Measurements from ENCODE around the gene LOC101059915.
A peak's percentile ranks its signal among the peaks of the same experiment; 100 is the strongest.

LOC101059915 gene

GRCh38 chrX:71667328-71668247, at the start of gene LOC101059915:
TSS of gene LOC101059915 (plus strand) at chrX:71667546.
- no peak for DNase-seq

GRCh38 chrX:71617742-71618141, 49.6 kb upstream of the LOC101059915 start:
- DNase-seq = no peak

GRCh38 chrX:71618303-71618721, 49.0 kb upstream of the LOC101059915 start, which contains the start of gene CXCR3:
TSS of gene CXCR3 (minus strand) at chrX:71618511. CDS start at chrX:71618449, 62 bp downstream.
- DNase-seq = peak; percentile 73

- DNase-seq = no peak
Observed at GRCh38 chrX:71618787-71619186, 48.6 kb upstream of the LOC101059915 start.

- DNase-seq = peak; percentile 72
Observed at GRCh38 chrX:71619193-71619592, 48.2 kb upstream of the LOC101059915 start.

- no peak for DNase-seq
Observed at GRCh38 chrX:71619986-71620385, 47.4 kb upstream of the LOC101059915 start.

GRCh38 chrX:71621603-71622002, 45.7 kb upstream of the LOC101059915 start:
- DNase-seq = no peak

GRCh38 chrX:71622032-71622575, 45.2 kb upstream of the LOC101059915 start:
- no peak for DNase-seq

GRCh38 chrX:71622576-71623450, 44.5 kb upstream of the LOC101059915 start:
- DNase-seq = peak; percentile 70

GRCh38 chrX:71623714-71624113, 43.6 kb upstream of the LOC101059915 start:
- DNase-seq = no peak

- no peak for DNase-seq
Observed at GRCh38 chrX:71625471-71625870, 41.9 kb upstream of the LOC101059915 start.

GRCh38 chrX:71626576-71626975, 40.8 kb upstream of the LOC101059915 start:
- DNase-seq = no peak

- no peak for DNase-seq
Observed at GRCh38 chrX:71627588-71628404, 39.5 kb upstream of the LOC101059915 start.

GRCh38 chrX:71629467-71629866, 37.9 kb upstream of the LOC101059915 start:
- DNase-seq = no peak

GRCh38 chrX:71632923-71633657, 34.3 kb upstream of the LOC101059915 start:
- no peak for DNase-seq

- DNase-seq = no peak
Observed at GRCh38 chrX:71634366-71634765, 33.0 kb upstream of the LOC101059915 start.

- no peak for DNase-seq
Observed at GRCh38 chrX:71636438-71637252, 30.7 kb upstream of the LOC101059915 start.

GRCh38 chrX:71637253-71637618, 30.1 kb upstream of the LOC101059915 start:
- DNase-seq = no peak

GRCh38 chrX:71637848-71638247, 29.5 kb upstream of the LOC101059915 start:
- no peak for DNase-seq

GRCh38 chrX:71638409-71638808, 28.9 kb upstream of the LOC101059915 start:
- DNase-seq = no peak

GRCh38 chrX:71640002-71640401, 27.3 kb upstream of the LOC101059915 start:
- no peak for DNase-seq
